Measurements from ENCODE around the gene FLT4. TPM values are rescaled to one million over a fixed set of nuclear protein-coding genes. Genes with fewer than 3 reads are reported as not detected.

Gene FLT4
- polyA plus RNA-seq, 1 donor from 2014 or later = 0.56 TPM

DNA sequence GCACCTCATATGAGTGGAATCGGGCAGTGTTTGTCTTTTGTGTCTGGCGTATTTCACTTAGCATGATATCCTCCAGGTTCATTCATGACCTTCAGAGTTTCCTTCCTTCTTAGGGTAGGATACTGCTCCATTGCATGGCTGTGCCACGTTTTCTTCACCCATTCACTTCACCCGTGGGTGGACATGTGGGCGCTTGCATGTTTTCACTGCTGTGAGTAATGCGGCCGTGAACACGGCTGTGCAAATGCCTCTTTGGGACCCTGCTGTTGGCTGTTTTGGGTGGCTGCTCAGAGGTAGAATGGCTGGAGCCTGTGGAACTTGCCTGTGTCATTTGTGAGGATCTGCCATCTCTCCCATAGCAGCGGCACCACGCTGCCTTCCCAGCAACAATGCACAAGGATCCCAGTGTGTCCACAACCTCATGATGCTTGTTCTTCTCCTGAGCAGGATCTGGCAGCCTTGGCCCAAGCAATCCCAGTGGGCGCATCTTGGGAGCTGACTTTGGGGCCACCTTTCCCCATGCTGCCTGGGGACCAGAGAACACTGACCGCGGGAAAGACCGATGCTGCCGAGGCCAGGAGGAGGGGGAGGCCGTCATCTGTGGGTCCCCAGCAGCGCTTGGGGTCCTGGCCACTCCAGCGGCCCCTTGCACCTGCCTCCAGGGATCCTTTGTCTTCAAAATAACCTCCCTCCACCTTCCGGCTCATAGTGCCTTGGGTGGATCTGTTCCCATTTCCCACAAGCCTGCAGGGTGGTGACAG lies 55.8 kb downstream of the FLT4 start:
- H3K4me1 Mint-ChIP-seq = peaks cover 0 to 2% (median 2%) of the 10 kb centered on the region in 3 donors
- no peak overlapping the region for H3K4me3 Mint-ChIP-seq
- no peaks in the 10 kb centered on the region for H3K36me3 Mint-ChIP-seq
- peaks cover 0 to 2% (median 0%) of the 10 kb centered on the region in 3 donors for H3K9me3 Mint-ChIP-seq
- peaks cover 27% of the 10 kb centered on the region for H3K27me3 Mint-ChIP-seq
- peak overlapping the region in 1 of 3 donors; percentile 83 for H3K27ac Mint-ChIP-seq

DNA sequence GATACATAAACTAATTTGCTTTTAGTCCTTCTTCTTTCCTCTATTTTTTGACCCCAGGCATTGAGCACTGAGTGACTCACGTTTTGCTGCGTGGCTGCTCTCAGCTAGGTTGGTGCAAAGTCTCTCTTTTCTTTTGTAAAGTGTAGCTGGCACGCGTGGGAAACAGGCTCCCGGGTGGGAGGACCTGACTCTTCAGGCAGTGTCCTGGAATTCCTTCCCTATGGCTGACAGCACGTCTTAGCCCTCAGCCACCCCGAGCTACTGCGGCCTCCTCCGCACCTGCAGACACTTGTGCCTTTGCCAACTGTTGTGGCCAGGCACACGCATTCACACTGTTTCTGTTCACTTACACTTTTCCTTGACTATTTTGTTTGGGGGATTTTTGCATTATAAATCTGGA lies 57.2 kb downstream of the FLT4 start:
- Mint-ChIP-seq H3K27ac (peak overlapping the region in 1 of 3 donors; percentile 33), H3K36me3 (no peaks in the 10 kb centered on the region), H3K9me3 (peaks cover 0 to 2% (median 0%) of the 10 kb centered on the region in 3 donors), H3K4me1 (peaks cover 0 to 2% (median 2%) of the 10 kb centered on the region in 3 donors), H3K27me3 (peaks cover 24% of the 10 kb centered on the region), H3K4me3 (peak overlapping the region in 1 of 4 donors; percentile 54)

DNA sequence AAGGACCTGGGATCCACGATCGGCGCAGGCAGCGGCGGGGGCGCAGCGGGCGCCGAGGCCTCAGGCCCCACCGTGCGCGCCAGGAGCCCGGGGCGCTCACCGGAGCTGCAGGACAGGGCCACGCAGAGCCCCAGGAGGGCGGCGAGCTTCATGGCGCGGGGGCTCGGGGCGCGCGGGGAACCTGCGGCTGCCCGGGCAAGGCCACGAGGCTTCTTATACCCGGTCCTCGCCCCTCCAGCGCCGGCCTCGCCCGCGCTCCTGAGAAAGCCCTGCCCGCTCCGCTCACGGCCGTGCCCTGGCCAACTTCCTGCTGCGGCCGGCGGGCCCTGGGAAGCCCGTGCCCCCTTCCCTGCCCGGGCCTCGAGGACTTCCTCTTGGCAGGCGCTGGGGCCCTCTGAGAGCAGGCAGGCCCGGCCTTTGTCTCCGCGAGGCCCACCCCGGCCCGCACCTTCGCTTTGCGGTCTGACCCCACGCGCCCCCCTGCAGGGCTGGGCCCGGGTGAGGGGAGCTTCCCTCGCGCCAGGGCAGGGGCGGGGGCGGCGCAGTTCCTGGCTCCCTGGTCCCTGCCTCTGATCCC lies 58.0 kb downstream of the FLT4 start, which contains the start of gene SCGB3A1:
Gene SCGB3A1, minus strand, starts transcription at position 189 of the 577 bp plus-strand sequence. Its CDS starts 37 bp downstream, at position 152.
- peaks cover 0 to 2% (median 2%) of the 10 kb centered on the region in 3 donors for H3K4me1 Mint-ChIP-seq
- peak within 1 kb of the TSS in 1 of 4 donors; percentile 54 for H3K4me3 Mint-ChIP-seq
- peak within 1 kb of the TSS in 1 of 3 donors; percentile 33 for H3K27ac Mint-ChIP-seq
- peaks cover 0 to 2% (median 0%) of the 10 kb centered on the region in 3 donors for H3K9me3 Mint-ChIP-seq
- peaks cover 24% of the 10 kb centered on the region for H3K27me3 Mint-ChIP-seq
- no peaks in the 10 kb centered on the region for H3K36me3 Mint-ChIP-seq

- no peaks in the 10 kb centered on the region for H3K36me3 Mint-ChIP-seq
- peaks cover 0 to 2% (median 2%) of the 10 kb centered on the region in 3 donors for H3K4me1 Mint-ChIP-seq
- H3K27me3 Mint-ChIP-seq = peaks cover 24% of the 10 kb centered on the region
- H3K9me3 Mint-ChIP-seq = peaks cover 0 to 2% (median 0%) of the 10 kb centered on the region in 3 donors
- H3K27ac Mint-ChIP-seq = no peak overlapping the region
- H3K4me3 Mint-ChIP-seq = no peak overlapping the region
These were observed 58.7 kb downstream of the FLT4 start for GRCh38 chr5:180590543-180591310.

DNA sequence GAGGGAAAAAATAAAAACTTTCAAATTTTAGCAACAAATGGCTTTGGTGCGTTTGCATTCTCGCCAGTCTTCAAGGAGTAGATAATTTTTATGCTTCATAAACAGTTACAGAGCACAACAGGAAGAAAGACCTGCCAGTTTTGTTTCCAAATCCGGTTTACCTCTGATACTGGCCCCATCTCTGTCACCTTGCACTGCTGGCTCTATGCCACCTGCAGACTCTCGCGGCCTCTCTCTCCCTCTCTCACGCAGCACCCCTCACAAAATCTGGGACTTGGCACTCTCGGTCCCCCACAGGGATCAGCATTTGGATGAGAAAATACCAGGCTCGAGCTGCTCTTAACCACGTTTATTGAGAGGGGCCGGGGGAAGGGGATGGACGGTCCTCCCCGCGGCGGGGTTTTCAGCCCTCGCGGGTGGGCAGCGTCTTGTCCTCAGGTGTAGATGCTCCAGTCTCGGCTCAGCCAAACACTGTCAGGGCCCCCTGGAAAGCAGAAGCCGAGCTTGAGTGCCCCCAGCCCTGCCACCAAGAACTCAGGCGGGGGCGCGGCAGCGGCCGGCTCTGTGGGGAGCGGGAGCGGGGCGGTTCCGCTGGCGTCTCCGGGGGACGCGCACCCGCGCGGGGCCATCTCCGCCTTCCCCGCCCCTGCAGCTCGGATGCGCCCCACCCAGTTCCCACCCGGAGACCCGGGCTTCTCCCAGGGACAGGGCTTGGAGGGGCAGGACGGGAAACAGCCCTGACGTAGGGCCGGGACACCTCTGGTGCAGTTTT lies 59.4 kb downstream of the FLT4 start:
- H3K4me1 Mint-ChIP-seq = peaks cover 0 to 2% (median 2%) of the 10 kb centered on the region in 3 donors
- H3K36me3 Mint-ChIP-seq = no peaks in the 10 kb centered on the region
- no peak overlapping the region for H3K27ac Mint-ChIP-seq
- H3K4me3 Mint-ChIP-seq = no peak overlapping the region
- peaks cover 0 to under 1% (median 0%) of the 10 kb centered on the region in 3 donors for H3K9me3 Mint-ChIP-seq
- H3K27me3 Mint-ChIP-seq = peaks cover 24% of the 10 kb centered on the region

- Mint-ChIP-seq H3K36me3 (no peaks in the 10 kb centered on the region), H3K4me1 (no peaks in the 10 kb centered on the region), H3K4me3 (no peak overlapping the region), H3K9me3 (peaks cover 0 to 2% (median 0%) of the 10 kb centered on the region in 3 donors), H3K27me3 (peaks cover 11% of the 10 kb centered on the region), H3K27ac (no peak overlapping the region)
These were observed 62.5 kb downstream of the FLT4 start for GRCh38 chr5:180586870-180587269.

DNA sequence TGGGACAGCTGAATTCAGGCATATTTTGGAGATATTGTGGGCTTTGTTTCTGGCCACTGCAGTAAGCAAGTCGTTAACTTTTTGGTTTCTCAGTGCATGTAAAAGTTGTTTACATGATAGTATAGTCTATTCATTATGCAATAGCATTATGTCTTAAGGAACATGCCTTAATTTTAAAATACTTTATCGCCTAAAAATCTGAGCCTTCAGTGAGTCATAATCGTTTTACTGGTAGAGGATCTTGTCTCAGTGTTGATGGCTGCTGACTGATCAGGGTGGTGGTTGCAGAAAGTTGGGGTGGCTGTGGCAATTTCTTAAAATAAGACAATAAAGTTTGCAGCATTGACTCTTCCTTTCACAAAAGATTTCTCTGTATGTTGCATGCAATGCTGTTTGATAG lies 63.2 kb downstream of the FLT4 start:
- H3K27ac Mint-ChIP-seq = no peak overlapping the region
- peak overlapping the region in 1 of 4 donors; percentile 10 for H3K4me3 Mint-ChIP-seq
- no peaks in the 10 kb centered on the region for H3K36me3 Mint-ChIP-seq
- peaks cover 0 to 2% (median 0%) of the 10 kb centered on the region in 3 donors for H3K9me3 Mint-ChIP-seq
- no peaks in the 10 kb centered on the region for H3K4me1 Mint-ChIP-seq
- H3K27me3 Mint-ChIP-seq = peaks cover 10% of the 10 kb centered on the region

GRCh38 chr5:180583738-180584137 lies 65.7 kb downstream of the FLT4 start:
- Mint-ChIP-seq H3K9me3 (peaks cover 0 to 2% (median 2%) of the 10 kb centered on the region in 3 donors), H3K36me3 (no peaks in the 10 kb centered on the region), H3K4me1 (peaks cover 0 to 2% (median 0%) of the 10 kb centered on the region in 3 donors), H3K27ac (no peak overlapping the region), H3K27me3 (no peaks in the 10 kb centered on the region), H3K4me3 (no peak overlapping the region)

GRCh38 chr5:180580681-180581080 lies 68.7 kb downstream of the FLT4 start:
- Mint-ChIP-seq H3K27me3 (no peaks in the 10 kb centered on the region), H3K9me3 (peaks cover 2 to 4% (median 2%) of the 10 kb centered on the region in 3 donors), H3K4me1 (peaks cover 0 to 2% (median 0%) of the 10 kb centered on the region in 3 donors), H3K36me3 (peaks cover 2% of the 10 kb centered on the region), H3K27ac (no peak overlapping the region), H3K4me3 (no peak overlapping the region)

- no peaks in the 10 kb centered on the region for H3K4me1 Mint-ChIP-seq
- H3K27me3 Mint-ChIP-seq = no peaks in the 10 kb centered on the region
- no peak overlapping the region for H3K27ac Mint-ChIP-seq
- peaks cover 0 to 4% (median 0%) of the 10 kb centered on the region in 3 donors for H3K9me3 Mint-ChIP-seq
- H3K4me3 Mint-ChIP-seq = no peak overlapping the region
- peaks cover 12% of the 10 kb centered on the region for H3K36me3 Mint-ChIP-seq
These were observed 73.8 kb downstream of the FLT4 start for GRCh38 chr5:180575571-180575970.

DNA sequence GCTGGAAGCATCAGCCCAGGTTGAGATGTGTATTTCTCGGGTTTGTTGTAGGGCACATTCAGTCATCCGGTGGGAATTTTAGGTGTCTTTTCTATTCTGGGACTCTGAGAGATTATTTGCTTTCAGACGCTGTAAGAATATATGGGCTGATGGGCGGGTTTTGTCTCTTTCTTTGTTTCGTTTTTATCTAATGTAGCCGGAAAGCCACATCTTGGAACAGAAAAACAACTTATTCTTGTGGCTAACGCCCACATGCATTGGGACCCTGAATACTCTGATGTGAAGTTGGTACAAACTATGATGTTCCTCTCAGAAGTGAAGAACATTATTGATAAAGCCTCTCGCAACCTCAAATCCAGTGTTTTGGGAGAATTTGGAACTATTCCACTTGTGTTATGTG lies 80.5 kb downstream of the FLT4 start:
- no peaks in the 10 kb centered on the region for H3K27me3 Mint-ChIP-seq
- H3K9me3 Mint-ChIP-seq = no peaks in the 10 kb centered on the region
- H3K4me3 Mint-ChIP-seq = no peak overlapping the region
- H3K36me3 Mint-ChIP-seq = peaks cover 12% of the 10 kb centered on the region
- no peak overlapping the region for H3K27ac Mint-ChIP-seq
- no peaks in the 10 kb centered on the region for H3K4me1 Mint-ChIP-seq

GRCh38 chr5:180563994-180564393 lies 85.4 kb downstream of the FLT4 start:
- peaks cover 0 to 7% (median 4%) of the 10 kb centered on the region in 3 donors for H3K4me1 Mint-ChIP-seq
- no peak overlapping the region for H3K4me3 Mint-ChIP-seq
- H3K27me3 Mint-ChIP-seq = no peaks in the 10 kb centered on the region
- peak overlapping the region in 1 of 3 donors; percentile 27 for H3K27ac Mint-ChIP-seq
- no peaks in the 10 kb centered on the region for H3K9me3 Mint-ChIP-seq
- H3K36me3 Mint-ChIP-seq = peaks cover 15% of the 10 kb centered on the region

GRCh38 chr5:180558232-180558631 lies 91.2 kb downstream of the FLT4 start:
- Mint-ChIP-seq H3K4me1 (peaks cover 0 to 14% (median 10%) of the 10 kb centered on the region in 3 donors), H3K9me3 (no peaks in the 10 kb centered on the region), H3K27ac (no peak overlapping the region)

DNA sequence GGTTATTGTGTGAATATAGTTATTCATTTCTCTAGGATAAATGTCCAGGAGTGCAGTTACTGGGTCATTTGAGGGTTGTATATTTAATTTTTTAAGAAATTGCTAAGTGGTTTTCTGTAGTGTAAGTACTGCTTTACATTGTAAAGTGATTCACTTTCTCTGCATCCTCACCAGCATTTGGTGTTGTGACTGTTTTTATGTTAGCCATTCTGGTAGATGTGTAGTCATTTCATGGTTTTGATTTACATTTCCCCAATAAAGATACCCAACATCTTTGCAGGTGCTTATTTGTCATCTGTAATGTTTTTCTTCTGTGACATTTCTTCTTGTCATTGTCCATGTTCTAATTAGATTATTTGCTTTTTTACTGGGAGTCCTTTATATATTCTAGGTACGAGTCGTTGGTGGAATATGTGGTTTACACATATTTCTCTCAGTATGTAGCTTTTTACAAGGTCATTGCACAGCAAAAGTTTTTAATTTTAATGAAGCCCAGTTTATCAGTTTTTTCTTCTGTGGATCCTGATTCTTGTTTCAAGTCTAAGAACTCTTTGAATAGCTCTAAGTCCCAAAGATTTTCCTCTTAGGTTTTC lies 92.1 kb downstream of the FLT4 start:
- Mint-ChIP-seq H3K27ac (no peak overlapping the region), H3K9me3 (no peaks in the 10 kb centered on the region), H3K4me1 (peaks cover 0 to 14% (median 11%) of the 10 kb centered on the region in 3 donors), H3K27me3 (no peaks in the 10 kb centered on the region), H3K36me3 (peaks cover 24% of the 10 kb centered on the region), H3K4me3 (no peak overlapping the region)

More at GRCh38 chr5:180558232-180558631, 91.2 kb downstream of the FLT4 start:
- Mint-ChIP-seq H3K36me3 (peaks cover 22% of the 10 kb centered on the region), H3K27me3 (no peaks in the 10 kb centered on the region), H3K4me3 (no peak overlapping the region)
